ENCODE measurements around the gene TNFRSF13B.
"Not testable (repeated sequence)": the region's sequence is repeated elsewhere in the genome, so short reads cannot be mapped to it uniquely, and the experiment has no call there.

GRCh38 chr17:17016199-17017197, 44.6 kb upstream of the TNFRSF13B start:
- TF ChIP-seq, protein P1, sequence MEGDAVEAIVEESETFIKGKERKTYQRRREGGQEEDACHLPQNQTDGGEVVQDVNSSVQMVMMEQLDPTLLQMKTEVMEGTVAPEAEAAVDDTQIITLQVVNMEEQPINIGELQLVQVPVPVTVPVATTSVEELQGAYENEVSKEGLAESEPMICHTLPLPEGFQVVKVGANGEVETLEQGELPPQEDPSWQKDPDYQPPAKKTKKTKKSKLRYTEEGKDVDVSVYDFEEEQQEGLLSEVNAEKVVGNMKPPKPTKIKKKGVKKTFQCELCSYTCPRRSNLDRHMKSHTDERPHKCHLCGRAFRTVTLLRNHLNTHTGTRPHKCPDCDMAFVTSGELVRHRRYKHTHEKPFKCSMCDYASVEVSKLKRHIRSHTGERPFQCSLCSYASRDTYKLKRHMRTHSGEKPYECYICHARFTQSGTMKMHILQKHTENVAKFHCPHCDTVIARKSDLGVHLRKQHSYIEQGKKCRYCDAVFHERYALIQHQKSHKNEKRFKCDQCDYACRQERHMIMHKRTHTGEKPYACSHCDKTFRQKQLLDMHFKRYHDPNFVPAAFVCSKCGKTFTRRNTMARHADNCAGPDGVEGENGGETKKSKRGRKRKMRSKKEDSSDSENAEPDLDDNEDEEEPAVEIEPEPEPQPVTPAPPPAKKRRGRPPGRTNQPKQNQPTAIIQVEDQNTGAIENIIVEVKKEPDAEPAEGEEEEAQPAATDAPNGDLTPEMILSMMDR (IDR thresholded peaks at IDR 0.05) = not testable (repeated sequence)
- not testable (repeated sequence) for TF ChIP-seq POLR2A (IDR thresholded peaks at IDR 0.05)
